ENCODE measurements around the gene STIM1.

The STIM1 gene

DNA sequence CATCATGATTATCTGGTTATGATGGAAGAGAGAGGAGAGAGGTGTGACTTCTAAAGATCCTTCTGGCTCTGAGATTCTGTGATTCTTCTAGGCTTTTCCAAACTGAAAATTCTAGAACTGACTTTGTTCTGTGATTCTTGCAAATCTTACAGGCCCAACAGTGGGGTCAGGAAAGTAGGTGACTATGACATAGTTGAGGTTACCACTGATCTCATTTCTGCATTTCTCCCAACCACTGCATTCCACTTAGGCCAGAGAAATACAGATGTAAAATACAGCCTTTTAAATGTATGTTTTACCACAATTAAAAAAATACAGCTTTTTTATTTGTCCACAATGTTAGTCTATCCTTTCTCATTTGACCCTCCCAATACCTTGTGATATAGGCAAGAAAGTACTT, 83.7 kb downstream of the STIM1 start:
- TF ChIP-seq, protein P1, sequence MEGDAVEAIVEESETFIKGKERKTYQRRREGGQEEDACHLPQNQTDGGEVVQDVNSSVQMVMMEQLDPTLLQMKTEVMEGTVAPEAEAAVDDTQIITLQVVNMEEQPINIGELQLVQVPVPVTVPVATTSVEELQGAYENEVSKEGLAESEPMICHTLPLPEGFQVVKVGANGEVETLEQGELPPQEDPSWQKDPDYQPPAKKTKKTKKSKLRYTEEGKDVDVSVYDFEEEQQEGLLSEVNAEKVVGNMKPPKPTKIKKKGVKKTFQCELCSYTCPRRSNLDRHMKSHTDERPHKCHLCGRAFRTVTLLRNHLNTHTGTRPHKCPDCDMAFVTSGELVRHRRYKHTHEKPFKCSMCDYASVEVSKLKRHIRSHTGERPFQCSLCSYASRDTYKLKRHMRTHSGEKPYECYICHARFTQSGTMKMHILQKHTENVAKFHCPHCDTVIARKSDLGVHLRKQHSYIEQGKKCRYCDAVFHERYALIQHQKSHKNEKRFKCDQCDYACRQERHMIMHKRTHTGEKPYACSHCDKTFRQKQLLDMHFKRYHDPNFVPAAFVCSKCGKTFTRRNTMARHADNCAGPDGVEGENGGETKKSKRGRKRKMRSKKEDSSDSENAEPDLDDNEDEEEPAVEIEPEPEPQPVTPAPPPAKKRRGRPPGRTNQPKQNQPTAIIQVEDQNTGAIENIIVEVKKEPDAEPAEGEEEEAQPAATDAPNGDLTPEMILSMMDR (IDR thresholded peaks at IDR 0.05) = no peak
- H3K27ac ChIP-seq = peak overlapping the region in 1 of 2 donors; percentile 43
- DNase-seq (ENCODE audit: low spot score) = no peak

DNA sequence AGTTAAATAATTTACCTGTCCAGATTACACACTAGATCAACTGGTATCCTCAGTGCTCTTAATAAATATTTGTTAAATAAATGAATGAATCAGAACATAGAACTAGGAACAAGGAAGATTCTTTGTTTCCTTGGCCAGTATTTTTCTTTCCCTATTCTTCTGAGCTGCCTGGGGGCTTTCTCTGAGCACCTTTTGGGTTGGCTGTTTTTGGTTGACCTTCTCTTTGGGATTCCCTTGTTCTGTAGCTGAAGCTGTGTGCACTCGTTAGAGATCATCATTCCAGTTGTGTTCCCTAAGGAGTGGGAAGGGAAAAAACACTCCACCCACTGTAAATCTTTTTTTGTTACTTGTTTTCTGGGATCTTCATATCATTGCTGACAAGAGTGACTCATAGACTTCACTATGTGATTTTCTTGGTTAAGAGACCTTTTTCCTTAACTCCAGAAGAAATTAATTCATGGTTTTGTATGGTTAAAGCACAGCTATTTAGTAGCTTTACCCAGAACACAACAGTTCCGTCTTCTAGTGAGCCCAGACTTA, 84.3 kb downstream of the STIM1 start:
- Histone ChIP-seq H3K4me3 (no peak overlapping the region), H3K27ac (peak overlapping the region in 1 of 2 donors; percentile 43)
- TF ChIP-seq, protein P1 (IDR thresholded peaks at IDR 0.05) = no peak
- DNase-seq (ENCODE audit: low spot score) = no peak

More for the DNA sequence above, 83.7 kb downstream of the STIM1 start:
- no peak overlapping the region for H3K4me3 ChIP-seq

DNA sequence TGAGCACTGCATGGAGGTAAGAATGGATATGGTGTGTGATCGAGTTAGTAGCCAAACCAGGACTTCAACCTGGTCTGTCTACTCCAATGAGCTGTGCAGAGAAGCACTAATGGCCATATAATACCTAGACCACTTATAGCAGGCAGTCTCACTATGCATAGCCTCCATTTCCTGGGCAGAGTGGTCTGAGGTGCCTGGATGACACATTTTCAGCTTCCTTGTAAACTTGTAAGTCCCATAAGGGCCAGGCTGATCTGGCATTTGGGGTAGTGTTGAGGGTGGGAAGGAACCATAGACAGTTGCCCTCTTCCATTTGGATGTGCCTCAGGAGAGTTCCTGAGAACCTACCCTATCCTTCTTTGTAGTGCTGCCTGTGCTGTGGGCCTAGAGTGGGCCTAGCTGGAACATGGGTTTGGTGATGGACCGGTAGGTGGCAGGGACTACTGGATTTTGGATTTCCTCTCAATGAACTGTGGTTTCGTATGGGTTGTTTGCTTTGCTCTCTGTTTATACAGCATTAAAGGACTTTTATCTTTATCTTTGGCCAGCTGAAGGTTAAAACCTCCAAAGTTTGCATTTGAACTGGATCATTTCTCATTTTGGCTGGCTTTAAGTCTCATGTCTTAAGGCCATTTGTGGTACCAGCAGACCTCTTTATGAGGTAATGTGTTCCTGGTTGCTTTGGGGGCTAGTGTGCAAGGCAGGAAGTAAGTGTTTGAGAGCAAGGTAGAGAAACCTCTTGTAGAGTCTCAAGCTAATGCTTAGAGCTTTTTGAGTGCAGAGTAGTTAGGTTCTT, 86.9 kb downstream of the STIM1 start:
- TF ChIP-seq, protein P1 (IDR thresholded peaks at IDR 0.05) = no peak
- DNase-seq (ENCODE audit: low spot score) = no peak
- Histone ChIP-seq H3K4me3 (no peak overlapping the region), H3K27ac (peak overlapping the region; percentile 20 to 54)

DNA sequence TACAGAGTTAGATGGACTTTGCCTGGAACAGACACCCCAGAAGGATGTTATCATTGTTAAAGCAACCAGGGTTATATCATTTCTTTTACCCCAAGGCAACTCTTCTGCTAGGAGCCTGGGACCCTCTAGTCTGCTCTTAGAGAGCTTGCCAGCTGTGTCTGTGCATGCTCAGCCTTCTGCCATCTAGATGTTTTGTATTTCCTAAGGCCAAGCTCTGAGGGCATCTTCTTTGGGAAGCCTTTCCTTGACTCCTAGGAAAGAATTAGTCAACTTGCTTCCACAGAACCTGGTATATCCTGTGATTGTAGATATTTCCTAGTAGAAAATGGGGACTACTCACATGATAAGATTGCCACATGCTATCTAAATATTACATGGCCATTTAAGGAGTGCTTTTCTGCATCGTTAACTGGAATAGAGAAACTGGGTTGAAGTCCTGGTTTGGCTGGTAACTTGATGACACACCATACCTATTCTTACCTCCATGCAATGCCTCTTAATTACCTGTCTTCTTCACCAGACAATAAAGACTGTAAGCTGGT, 87.6 kb downstream of the STIM1 start:
- no peak for DNase-seq (ENCODE audit: low spot score)
- TF ChIP-seq, protein P1 (IDR thresholded peaks at IDR 0.05) = no peak
- H3K4me3 ChIP-seq = no peak overlapping the region
- peak overlapping the region; percentile 20 to 54 for H3K27ac ChIP-seq

DNA sequence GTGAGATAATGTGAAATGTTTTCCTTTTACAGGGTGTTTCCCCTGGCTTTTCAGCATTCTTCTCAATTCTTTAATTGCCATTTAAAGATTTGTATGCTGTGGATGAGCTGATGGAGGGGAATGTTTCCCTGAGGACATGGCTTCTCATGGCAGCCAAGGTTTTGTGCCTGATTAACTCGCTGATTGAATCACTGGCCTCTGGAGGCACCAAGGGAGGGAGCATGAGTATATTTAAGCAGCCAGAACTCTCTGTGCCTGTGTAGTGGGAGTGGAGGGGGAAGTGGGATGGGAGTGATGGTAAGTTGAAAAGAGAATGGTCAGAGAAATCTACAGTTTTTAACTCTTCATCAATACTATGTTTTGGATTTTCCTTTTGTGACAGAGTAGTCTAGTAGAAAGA, 88.7 kb downstream of the STIM1 start:
- no peak for DNase-seq (ENCODE audit: low spot score)
- H3K4me3 ChIP-seq = peak overlapping the region; percentile 7
- peak overlapping the region; percentile 20 to 64 for H3K27ac ChIP-seq
- TF ChIP-seq, protein P1 (IDR thresholded peaks at IDR 0.05) = no peak

DNA sequence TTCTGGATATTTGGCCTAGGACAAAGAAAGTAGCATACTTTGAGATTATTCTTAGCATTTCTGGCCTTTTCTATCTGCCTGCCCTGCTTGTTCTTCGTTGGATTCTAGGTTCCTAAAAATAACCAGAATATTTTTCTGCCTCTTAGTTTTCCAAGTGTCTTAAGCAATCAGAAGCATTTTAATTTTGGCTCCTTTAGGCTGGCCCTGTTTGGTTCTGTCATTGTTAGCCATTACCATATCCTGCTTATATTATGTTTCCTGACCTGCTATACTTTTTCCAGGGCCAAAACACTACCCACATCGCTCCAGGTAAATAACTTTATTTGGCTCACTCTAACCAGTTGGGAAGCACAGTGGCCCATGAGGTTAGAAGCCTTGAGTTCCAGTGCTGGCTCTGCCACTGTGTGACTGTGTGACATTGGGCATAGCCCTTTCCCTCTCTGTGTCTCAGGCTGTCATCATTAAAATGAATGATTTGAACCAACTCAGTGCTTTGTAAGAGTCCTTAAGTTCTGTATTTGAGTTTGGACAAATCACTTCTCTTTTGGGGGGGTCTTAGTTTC, 91.1 kb downstream of the STIM1 start:
- H3K27ac ChIP-seq = peak overlapping the region; percentile 56 to 90

More for the DNA sequence above, 91.1 kb downstream of the STIM1 start:
- no peak for DNase-seq (ENCODE audit: low spot score)
- peak overlapping the region; percentile 43 for H3K4me3 ChIP-seq
- TF ChIP-seq, protein P1 (IDR thresholded peaks at IDR 0.05) = no peak

Data from coronary artery (tissue), 2 donors.